Measurements from ENCODE around the gene PRRC2A.

DNA sequence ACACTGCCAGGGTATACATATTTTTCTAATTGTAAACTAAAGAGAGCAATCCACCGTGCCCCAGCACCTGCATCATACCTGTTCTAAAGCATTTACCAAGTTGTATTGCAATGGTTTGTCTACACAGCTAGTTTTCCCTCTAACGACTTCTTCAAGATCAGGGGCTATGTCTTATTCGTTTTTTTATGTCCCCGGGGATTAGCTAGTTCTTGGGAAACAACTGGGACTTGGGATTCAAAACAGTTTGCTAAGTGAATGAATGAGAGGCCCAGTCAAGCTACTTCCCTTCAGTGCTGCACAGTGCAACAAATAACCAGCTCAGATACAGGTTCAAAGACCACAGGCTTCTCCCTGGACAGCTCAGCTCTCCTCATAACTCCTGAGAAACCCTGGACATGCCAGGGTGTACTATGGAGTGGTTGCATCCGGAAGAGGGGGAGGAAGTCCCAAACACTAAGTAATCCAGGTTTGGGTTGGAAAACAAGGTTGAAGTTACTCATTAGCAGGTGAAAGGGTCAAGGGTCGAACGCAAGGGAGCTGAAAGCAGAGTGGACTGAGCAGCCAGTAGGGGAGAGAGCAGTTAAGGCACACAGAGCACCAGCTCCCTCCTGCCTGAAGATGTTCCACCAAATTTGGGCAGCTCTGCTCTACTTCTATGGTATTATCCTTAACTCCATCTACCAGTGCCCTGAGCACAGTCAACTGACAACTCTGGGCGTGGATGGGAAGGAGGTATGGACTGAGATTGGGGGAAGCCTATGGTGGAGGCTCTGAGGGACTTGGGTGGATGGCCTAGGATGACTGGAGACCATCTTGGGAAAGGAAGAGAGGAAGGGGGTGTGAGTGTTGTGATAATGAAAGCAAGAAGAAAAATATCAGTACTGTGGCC lies 35.1 kb downstream of the PRRC2A start, which contains the start of gene APOM:
- TF ChIP-seq, protein P1, sequence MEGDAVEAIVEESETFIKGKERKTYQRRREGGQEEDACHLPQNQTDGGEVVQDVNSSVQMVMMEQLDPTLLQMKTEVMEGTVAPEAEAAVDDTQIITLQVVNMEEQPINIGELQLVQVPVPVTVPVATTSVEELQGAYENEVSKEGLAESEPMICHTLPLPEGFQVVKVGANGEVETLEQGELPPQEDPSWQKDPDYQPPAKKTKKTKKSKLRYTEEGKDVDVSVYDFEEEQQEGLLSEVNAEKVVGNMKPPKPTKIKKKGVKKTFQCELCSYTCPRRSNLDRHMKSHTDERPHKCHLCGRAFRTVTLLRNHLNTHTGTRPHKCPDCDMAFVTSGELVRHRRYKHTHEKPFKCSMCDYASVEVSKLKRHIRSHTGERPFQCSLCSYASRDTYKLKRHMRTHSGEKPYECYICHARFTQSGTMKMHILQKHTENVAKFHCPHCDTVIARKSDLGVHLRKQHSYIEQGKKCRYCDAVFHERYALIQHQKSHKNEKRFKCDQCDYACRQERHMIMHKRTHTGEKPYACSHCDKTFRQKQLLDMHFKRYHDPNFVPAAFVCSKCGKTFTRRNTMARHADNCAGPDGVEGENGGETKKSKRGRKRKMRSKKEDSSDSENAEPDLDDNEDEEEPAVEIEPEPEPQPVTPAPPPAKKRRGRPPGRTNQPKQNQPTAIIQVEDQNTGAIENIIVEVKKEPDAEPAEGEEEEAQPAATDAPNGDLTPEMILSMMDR (IDR thresholded peaks at IDR 0.05): no peak
- TF ChIP-seq POLR2AphosphoS5 (IDR thresholded peaks at IDR 0.05): no peak
